Measurements from ENCODE around the gene RNF144A. TPM values are rescaled to one million over a fixed set of nuclear protein-coding genes. Genes with fewer than 3 reads are reported as not detected.

RNF144A gene
- total RNA-seq, 1 experiment from 2014 or later = 13.6 TPM

DNA sequence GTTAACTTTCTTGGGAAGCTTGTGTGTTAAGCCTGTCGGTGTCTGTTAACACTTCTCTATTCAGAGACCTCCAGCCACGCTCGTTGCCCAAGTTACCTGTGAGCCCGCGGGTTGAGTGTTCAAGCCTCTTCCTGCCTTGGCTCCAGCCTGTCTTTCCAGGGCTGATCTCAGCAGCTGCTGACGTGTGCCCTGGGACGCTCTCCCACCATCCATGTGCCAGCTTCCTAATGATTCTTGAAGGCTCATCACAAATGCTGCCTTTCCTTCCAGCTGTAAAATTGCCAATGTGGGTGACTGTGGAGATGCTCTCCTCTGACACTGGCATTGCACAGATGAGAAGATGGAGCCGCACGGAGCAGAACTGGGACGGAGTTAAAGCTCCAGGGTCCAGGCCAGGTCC lies 6.1 kb downstream of the RNF144A start:
- POLR2A ChIA-PET (ENCODE audit: low non-redundant PET) = no interaction called here
- CTCF ChIA-PET = no interaction called here
- no peak for DNase-seq (ENCODE audit: low spot score)
- no peaks in the 10 kb centered on the region for H3K9me3 ChIP-seq (ENCODE audit: low read depth, low read length, poor library complexity, severe bottlenecking)
- H3K27ac ChIP-seq (ENCODE audit: low read depth, low read length, poor library complexity, severe bottlenecking) = no peak overlapping the region
- no peak overlapping the region for H3K4me3 ChIP-seq (ENCODE audit: low read depth, low read length, poor library complexity, severe bottlenecking)
- intact Hi-C loops (cut with micrococcal nuclease; ENCODE audit: unreplicated experiment) = no loop called here
- no TSS peak for BruUV-seq (replicated peaks)
- TF ChIP-seq CTCF (conservative IDR thresholded peaks at IDR 0.05; ENCODE audit: low read depth, low read length) = no peak
- no peak for TF ChIP-seq EZH2 (IDR thresholded peaks at IDR 0.05; ENCODE audit: borderline replicate concordance, low read depth, low read length, poor library complexity, severe bottlenecking)
- H3K27me3 ChIP-seq (replicated peaks; ENCODE audit: insufficient read depth, low read depth, low read length, poor library complexity) = no peaks in the 10 kb centered on the region
- H3K4me1 ChIP-seq (ENCODE audit: insufficient read depth, low read length, poor library complexity, severe bottlenecking) = peaks cover under 1% of the 10 kb centered on the region
- no peaks in the 10 kb centered on the region for H3K36me3 ChIP-seq (ENCODE audit: insufficient read depth, low read length, poor library complexity, severe bottlenecking)

GRCh38 chr2:6924101-6924923 lies 7.1 kb downstream of the RNF144A start:
- TF ChIP-seq EZH2 (IDR thresholded peaks at IDR 0.05; ENCODE audit: borderline replicate concordance, low read depth, low read length, poor library complexity, severe bottlenecking) = no peak
- no peak for TF ChIP-seq CTCF (conservative IDR thresholded peaks at IDR 0.05; ENCODE audit: low read depth, low read length)
- no peak overlapping the region for H3K27ac ChIP-seq (ENCODE audit: low read depth, low read length, poor library complexity, severe bottlenecking)
- intact Hi-C loops (cut with micrococcal nuclease; ENCODE audit: unreplicated experiment) = no loop called here

GRCh38 chr2:6924924-6925409 lies 7.8 kb downstream of the RNF144A start:
- POLR2A ChIA-PET (ENCODE audit: low non-redundant PET) = no interaction called here
- TF ChIP-seq CTCF (conservative IDR thresholded peaks at IDR 0.05; ENCODE audit: low read depth, low read length) (no peak), EZH2 (IDR thresholded peaks at IDR 0.05; ENCODE audit: borderline replicate concordance, low read depth, low read length, poor library complexity, severe bottlenecking) (no peak)
- H3K9me3 ChIP-seq (ENCODE audit: low read depth, low read length, poor library complexity, severe bottlenecking) = no peaks in the 10 kb centered on the region
- H3K4me1 ChIP-seq (ENCODE audit: insufficient read depth, low read length, poor library complexity, severe bottlenecking) = peaks cover 4% of the 10 kb centered on the region
- H3K27ac ChIP-seq (ENCODE audit: low read depth, low read length, poor library complexity, severe bottlenecking) = no peak overlapping the region
- H3K4me3 ChIP-seq (ENCODE audit: low read depth, low read length, poor library complexity, severe bottlenecking) = no peak overlapping the region
- CTCF ChIA-PET = no interaction called here
- no TSS peak for BruUV-seq (replicated peaks)
- intact Hi-C loops (cut with micrococcal nuclease; ENCODE audit: unreplicated experiment) = no loop called here
- no peak for DNase-seq (ENCODE audit: low spot score)
- no peaks in the 10 kb centered on the region for H3K27me3 ChIP-seq (replicated peaks; ENCODE audit: insufficient read depth, low read depth, low read length, poor library complexity)
- H3K36me3 ChIP-seq (ENCODE audit: insufficient read depth, low read length, poor library complexity, severe bottlenecking) = no peaks in the 10 kb centered on the region

More at GRCh38 chr2:6924101-6924923, 7.1 kb downstream of the RNF144A start:
- Histone ChIP-seq H3K4me1 (ENCODE audit: insufficient read depth, low read length, poor library complexity, severe bottlenecking) (peaks cover 1% of the 10 kb centered on the region), H3K4me3 (ENCODE audit: low read depth, low read length, poor library complexity, severe bottlenecking) (no peak overlapping the region), H3K9me3 (ENCODE audit: low read depth, low read length, poor library complexity, severe bottlenecking) (no peaks in the 10 kb centered on the region), H3K36me3 (ENCODE audit: insufficient read depth, low read length, poor library complexity, severe bottlenecking) (no peaks in the 10 kb centered on the region), H3K27me3 (replicated peaks; ENCODE audit: insufficient read depth, low read depth, low read length, poor library complexity) (no peaks in the 10 kb centered on the region)
- no peak for DNase-seq (ENCODE audit: low spot score)
- POLR2A ChIA-PET (ENCODE audit: low non-redundant PET) = no interaction called here
- CTCF ChIA-PET = no interaction called here
- BruUV-seq (replicated peaks) = no TSS peak

All from A673 (cell line).